Right kidney (tissue), 9 donors: ENCODE results near the gene NOP14.
"Not testable (repeated sequence)": the region's sequence is repeated elsewhere in the genome, so short reads cannot be mapped to it uniquely, and the experiment has no call there.

Experiments
- DNase-seq: peaks from one replicate; pipeline ENCODE4 v3.0.0-alpha.2; 2016
- long read RNA-seq, 8 donors: transcript quantifications; one replicate each; lab custom pipeline, GENCODE V29; 2026

Gene NOP14
- long read RNA-seq, donor 1, partial matches to known transcripts, result 6 of 6 reads
- long read RNA-seq, donor 1, other reads (novel, unspliced or antisense), result 0 of 6 reads
- long read RNA-seq, donor 2, result 0 reads
- long read RNA-seq, donor 3, partial matches to known transcripts, result 0 of 2 reads
- long read RNA-seq, donor 3, other reads (novel, unspliced or antisense), result 0 of 2 reads
- long read RNA-seq, donor 4, partial matches to known transcripts, result 0 of 1 reads
- long read RNA-seq, donor 4, other reads (novel, unspliced or antisense), result 0 of 1 reads
- long read RNA-seq, donor 5, result 0 reads
- long read RNA-seq, donor 6, partial matches to known transcripts, result 6 of 7 reads
- long read RNA-seq, donor 6, other reads (novel, unspliced or antisense), result 0 of 7 reads
- long read RNA-seq, donor 7, partial matches to known transcripts, result 8 of 10 reads
- long read RNA-seq, donor 7, other reads (novel, unspliced or antisense), result 0 of 10 reads
- long read RNA-seq, donor 8, partial matches to known transcripts, result 0 of 2 reads
- long read RNA-seq, donor 8, other reads (novel, unspliced or antisense), result 0 of 2 reads

DNA sequence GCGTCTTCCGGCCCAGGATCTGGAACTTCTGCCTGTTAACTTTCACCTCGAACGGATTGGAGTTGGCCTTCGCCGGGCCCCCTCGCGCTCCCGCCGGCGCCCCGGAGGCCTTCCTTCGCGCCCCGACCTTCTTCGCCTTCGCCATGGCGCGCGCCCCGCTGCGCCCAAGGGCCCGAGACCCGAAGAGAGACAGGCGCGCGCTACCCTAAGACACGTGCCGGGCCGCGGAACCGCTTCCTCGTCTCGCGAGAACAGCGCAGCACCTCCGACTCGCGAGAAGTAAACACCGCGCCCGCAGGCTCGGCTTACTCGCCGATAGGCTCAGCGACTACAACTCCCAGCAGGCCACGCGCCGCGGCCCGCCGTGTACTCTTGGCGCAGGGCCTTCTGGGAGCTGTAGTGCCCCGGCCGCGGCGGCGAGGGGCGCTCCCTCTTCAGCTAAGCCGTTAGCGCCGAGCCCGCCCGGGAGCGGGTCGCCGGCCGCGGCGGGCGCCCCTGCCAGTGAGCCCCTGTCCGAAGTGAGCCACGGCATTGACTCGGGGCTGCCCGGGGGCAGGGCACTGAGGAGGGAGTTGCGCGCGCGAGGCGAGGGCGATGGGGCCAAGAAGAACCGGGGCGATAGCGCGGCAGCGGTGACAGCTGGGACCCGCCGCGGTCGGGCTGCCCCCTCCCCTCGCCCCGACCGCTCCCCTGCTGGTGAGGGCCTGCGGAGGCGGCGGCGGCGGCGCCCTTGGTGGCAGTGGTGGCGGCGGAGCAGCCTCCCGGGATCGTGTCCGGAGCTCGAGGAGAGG lies at the start of gene NOP14, which contains the start of gene GRK4:
Gene NOP14 (minus strand): TSS at position 232 of the 791 bp plus-strand sequence. CDS start 87 bp downstream, at position 145.
Gene GRK4 (plus strand): TSS at position 397 of the 791 bp plus-strand sequence. CDS start 500 bp downstream, outside the sequence.
- peak; percentile 98 for DNase-seq

DNA sequence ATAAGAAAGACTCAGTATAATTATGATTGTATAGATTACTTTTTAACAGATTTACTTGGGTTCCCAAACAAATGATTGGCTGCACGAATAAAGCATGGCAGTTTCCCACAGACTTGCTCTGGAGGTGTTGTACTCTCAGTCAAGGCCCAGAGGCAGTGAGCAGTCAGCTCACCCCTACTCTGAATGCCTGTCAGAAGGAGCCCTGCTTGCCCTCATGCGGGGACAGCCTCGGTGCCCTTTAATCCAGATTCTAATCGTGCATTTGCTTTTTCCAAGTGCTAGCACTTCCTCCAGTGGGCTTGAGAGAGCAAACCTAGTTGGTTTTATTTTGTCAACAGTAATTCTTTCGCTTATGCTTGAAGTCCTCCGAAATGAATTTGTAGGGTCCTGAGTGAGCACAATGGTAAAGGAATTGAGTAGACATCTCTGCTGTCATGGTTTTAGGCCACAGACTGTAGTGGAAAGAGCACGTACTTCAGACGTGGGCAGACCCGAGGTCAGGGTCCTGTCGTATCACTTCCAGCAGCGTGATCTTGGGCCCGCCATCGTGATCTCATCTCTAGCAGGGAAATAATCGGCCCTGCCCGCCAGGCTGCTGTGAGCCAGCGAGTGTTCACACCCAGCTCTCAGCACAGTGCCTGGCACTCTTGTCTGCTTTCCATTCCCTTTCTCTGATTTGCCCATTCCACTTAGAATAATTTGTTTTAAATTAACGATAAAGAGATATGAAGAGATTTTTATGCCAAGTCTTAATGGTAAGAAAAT lies 48.4 kb upstream of the NOP14 start:
- DNase-seq, result no peak

GRCh38 chr4:3010998-3011397 lies 47.8 kb upstream of the NOP14 start:
- no peak for DNase-seq

- no peak for DNase-seq
Observed at GRCh38 chr4:3010577-3010976, 47.4 kb upstream of the NOP14 start.

- DNase-seq, result no peak
Observed at GRCh38 chr4:3009422-3009821, 46.2 kb upstream of the NOP14 start.

DNA sequence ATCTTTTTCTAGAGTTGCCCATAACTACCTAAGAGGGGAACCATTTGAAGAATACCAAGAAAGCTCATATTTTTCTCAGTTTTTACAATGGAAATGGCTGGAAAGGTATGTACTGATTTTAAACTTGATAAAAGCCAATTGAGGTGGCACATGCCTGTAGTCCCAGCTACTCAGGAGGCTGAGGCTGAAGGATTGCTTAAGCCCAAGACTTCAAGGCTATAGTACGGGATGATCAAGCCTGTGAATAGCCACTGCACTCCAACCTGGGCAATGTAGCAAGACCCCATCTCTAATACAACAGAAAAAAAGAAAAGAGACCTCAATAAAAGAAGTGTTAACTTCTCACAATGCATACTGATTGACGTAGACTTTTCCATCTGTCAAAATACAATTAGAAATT lies 44.5 kb upstream of the NOP14 start:
- no peak for DNase-seq

GRCh38 chr4:2996415-2996814 lies 33.2 kb upstream of the NOP14 start:
- DNase-seq, result no peak

GRCh38 chr4:2995546-2996265 lies 32.5 kb upstream of the NOP14 start:
- DNase-seq, result no peak

GRCh38 chr4:2994917-2995316 lies 31.7 kb upstream of the NOP14 start:
- no peak for DNase-seq

GRCh38 chr4:2991243-2991642 lies 28.0 kb upstream of the NOP14 start:
- no peak for DNase-seq

DNA sequence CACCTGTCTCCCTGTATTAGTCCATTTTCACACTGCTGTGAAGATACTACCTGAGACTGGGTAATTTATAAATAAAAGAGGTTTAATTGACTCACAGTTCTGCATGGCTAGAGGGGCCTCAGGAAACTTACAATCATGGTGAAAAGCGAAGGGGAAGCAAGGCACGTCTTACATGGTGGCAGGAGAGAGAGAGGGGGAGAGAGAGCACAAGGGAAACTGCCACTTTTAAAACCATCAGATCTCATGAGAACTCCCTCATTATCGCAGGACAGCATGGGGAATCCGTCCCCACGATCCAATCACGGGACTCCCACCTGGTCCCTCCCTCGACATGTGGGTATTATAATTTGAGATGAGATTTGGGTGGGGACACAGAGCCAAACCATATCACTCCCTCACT lies 20.5 kb upstream of the NOP14 start:
- not testable (repeated sequence) for DNase-seq

GRCh38 chr4:2982012-2982411 lies 18.8 kb upstream of the NOP14 start:
- no peak for DNase-seq

DNA sequence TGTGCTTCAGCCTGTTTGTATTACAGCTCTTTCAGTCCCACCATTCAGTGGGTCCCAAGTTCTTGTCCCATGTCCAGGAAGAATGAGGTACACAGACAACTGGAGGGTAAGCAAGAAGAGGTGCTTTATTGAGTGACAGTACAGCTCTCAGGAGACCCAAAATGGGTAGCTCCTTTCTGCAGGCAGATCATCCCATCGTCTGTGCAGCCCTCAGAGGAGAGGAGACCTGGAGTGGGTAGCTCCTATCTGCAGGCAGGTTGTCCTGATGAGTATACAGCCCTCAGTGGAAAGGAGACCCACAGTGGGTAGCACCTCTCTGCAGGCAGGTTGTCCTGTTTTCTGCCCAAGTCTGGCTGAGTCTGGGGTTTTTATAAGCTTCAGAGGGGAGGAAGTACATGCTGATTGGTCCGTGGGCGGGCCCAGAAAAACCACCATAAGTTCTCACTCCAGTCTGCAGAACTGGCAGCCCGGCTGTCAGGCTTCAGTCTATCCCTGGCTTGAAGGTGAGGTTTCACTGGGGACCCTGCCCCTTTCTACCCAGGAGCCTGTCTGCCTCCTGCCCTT lies 18.1 kb upstream of the NOP14 start:
- no peak for DNase-seq

DNA sequence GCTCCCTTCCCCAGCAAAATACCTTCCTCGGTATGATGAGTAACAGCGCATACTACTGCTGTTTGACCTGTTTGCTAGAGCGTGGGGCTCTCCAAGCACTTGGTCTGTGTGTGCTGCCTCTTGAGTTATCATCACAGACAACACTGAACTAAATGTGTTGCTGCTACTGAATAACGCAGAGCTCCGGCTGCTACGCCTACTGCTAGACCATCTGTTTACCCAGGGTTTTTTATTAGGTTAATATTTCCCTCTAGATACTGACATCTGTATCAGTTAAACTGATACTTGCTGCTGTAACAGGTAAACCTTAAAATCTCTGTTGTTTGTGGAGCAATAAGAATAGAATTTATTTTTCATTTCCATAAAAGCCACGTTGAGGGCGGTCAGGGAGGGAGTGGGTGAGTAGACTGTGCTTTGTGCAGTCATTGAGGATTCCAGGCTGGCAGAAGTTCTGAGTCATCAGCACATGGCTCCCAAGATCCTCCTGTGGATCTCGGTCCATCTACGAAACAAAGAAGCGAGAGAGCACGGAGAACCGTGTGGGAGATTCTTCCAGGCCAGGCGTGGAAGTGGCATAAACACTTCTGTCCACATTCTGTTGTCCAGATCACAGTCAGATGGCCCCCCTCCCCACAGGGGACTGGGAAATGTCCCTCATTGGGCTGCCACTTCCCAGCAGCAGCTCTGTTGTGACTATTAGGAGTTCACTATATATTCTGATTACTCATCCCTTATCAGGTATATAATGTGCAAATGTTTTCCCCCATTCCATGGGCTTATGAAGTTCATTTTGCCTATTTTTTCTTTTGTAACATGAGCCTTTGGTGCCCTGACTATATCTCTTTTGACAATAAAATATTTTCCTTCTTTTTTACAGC lies 14.2 kb upstream of the NOP14 start:
- no peak for DNase-seq

- DNase-seq, result no peak
Observed at GRCh38 chr4:2971275-2971674, 8.1 kb upstream of the NOP14 start.

- DNase-seq, result no peak
Observed at GRCh38 chr4:2968381-2968780, 5.2 kb upstream of the NOP14 start.

DNA sequence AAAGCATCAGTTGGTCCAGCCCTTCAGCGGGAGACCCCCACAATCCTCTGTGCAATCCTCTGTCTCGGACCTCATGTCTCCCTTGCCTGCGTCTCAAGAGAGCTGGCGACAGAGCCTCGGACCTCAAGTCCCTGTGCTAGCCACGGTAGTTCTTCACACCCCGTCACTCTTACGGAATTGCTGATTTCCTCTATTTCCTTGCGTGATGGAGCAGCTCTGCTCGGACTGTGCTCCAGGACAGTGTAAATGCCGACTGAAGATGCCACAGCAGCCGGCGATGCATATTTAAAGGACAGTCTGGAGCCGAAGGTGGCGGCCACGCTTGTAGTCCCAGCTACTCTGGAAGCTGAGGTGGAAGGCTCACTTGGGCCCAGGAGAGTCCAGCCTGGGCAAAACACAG lies 2.1 kb upstream of the NOP14 start:
- no peak for DNase-seq

GRCh38 chr4:2964706-2965258 lies 1.6 kb upstream of the NOP14 start:
- DNase-seq, result no peak

DNA sequence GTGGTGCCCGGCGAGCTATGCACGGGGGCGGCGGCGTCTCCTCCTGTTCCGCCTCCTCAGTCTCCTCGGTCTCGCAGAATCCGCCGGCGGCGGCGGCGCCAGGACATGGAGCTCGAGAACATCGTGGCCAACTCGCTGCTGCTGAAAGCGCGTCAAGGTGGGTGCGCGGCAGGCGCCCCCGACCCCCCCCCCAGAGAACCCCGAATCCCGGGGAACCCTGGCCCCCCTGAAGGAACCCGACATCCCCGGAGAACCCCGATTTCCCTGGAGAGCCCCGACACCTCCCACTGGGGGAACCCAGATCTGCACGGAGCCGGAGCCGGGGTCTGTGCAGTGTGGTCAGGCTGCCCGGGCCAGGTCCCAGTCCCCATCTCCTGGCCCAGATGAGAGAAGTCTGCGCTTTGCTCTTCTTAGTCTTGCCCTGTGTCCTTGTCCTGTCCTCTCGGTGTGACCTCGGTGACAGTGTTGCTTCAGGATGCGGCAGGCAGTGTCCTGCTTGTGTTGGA lies 813 bp upstream of the NOP14 start:
- peak; percentile 31 for DNase-seq
